Measurements from ENCODE around the gene SESTD1. TPM values are rescaled to one million over a fixed set of nuclear protein-coding genes. Genes with fewer than 3 reads are reported as not detected.

Gene SESTD1
- total and polyA plus RNA-seq, 2 experiments from 2014 or later, result 34.7 to 44.0 TPM

DNA sequence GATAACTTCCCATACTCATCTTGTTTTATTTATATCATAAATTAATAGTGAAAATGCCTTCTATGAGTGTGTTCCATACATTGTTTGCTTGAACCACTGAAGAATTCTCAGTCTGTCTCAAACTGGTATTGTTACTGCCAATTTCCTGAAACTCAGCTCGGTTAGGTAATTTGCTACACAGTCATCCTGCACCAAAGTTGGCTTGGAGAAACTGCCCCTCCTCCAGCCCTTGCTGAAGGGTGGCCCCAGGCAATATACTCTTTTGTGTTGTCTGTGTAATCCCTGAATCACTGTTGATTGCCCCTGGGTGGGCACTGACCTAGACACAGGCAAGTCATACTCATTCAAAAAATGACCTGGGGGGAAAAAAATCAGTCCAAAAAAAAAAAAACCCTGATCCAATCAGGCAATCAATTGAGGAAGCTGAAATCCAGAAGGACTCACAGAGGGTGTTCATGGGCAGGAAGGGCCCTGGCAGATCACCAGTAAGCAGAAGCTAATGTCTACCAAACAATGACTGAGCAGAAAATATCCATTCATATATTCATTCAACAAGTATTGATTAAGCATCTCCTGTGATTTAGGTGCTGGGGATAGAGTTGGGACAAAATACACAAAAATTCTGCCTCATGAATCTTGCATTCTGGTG is 3.8 kb upstream of the SESTD1 start:
- Histone ChIP-seq H4K20me1 (ENCODE audit: insufficient read depth, poor library complexity, severe bottlenecking) (no peaks in the 10 kb centered on the region), H3K4me1 (ENCODE audit: insufficient read depth) (peaks cover 9% of the 10 kb centered on the region), H3K36me3 (replicated peaks; ENCODE audit: insufficient read depth, low read depth) (no peaks in the 10 kb centered on the region), H3K9me2 (replicated peaks; ENCODE audit: insufficient read depth) (no peaks in the 10 kb centered on the region), H2AFZ (no peak overlapping the region), H3K9me3 (ENCODE audit: low read depth) (no peaks in the 10 kb centered on the region), H3K4me2 (no peak overlapping the region), H3K27me3 (no peaks in the 10 kb centered on the region), H3K79me2 (no peaks in the 10 kb centered on the region), H3K27ac (no peak overlapping the region), H3K4me3 (no peak overlapping the region)
- TF ChIP-seq EZH2phosphoT487 (IDR thresholded peaks at IDR 0.05; ENCODE audit: low read depth, severe bottlenecking, unreplicated experiment), result no peak
- no peak for DNase-seq (ENCODE audit: low spot score)
- WGBS (ENCODE audit: low lambda C conversion rate, missing lambda C conversion rate), result 55% methylated on average over 1 of the region's 1 CpG

DNA sequence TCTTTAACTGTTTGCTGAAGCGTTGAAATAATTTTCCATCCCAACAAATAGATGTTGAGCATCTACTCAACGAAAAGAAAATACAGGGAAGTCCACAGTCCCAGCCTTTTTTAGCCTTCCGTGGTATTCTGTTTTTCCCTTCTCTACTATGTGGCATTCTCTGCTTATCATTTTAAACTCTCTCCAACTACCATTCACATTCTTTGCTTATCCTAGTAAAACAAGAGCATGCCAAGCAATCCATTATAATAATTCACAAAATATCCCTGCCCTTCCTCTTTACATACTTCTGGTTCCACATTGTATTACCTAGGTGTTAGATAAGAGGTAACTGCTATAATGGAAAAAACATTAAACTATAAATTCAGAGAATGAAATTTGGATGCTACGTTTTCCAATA is 1.6 kb upstream of the SESTD1 start:
- WGBS (ENCODE audit: low lambda C conversion rate, missing lambda C conversion rate), result 78% methylated on average over 4 of the region's 4 CpGs
- peaks cover 6% of the 10 kb centered on the region for H3K4me1 ChIP-seq (ENCODE audit: insufficient read depth)
- DNase-seq (ENCODE audit: low spot score), result no peak
- peak overlapping the region; percentile 11 for H2AFZ ChIP-seq
- H3K79me2 ChIP-seq, result peaks cover 21% of the 10 kb centered on the region
- H3K4me2 ChIP-seq, result no peak overlapping the region
- no peak overlapping the region for H3K27ac ChIP-seq
- no peak overlapping the region for H3K4me3 ChIP-seq
- H3K27me3 ChIP-seq, result no peaks in the 10 kb centered on the region
- no peaks in the 10 kb centered on the region for H3K9me2 ChIP-seq (replicated peaks; ENCODE audit: insufficient read depth)
- no peaks in the 10 kb centered on the region for H3K9me3 ChIP-seq (ENCODE audit: low read depth)
- peaks cover 14% of the 10 kb centered on the region for H4K20me1 ChIP-seq (ENCODE audit: insufficient read depth, poor library complexity, severe bottlenecking)
- H3K36me3 ChIP-seq (replicated peaks; ENCODE audit: insufficient read depth, low read depth), result no peaks in the 10 kb centered on the region
- TF ChIP-seq EZH2phosphoT487 (IDR thresholded peaks at IDR 0.05; ENCODE audit: low read depth, severe bottlenecking, unreplicated experiment), result no peak
- TF ChIP-seq EZH2 (IDR thresholded peaks at IDR 0.05; ENCODE audit: borderline replicate concordance), result no peak
- no peak for TF ChIP-seq CTCF (IDR thresholded peaks at IDR 0.05; ENCODE audit: poor library complexity)

- Histone ChIP-seq H3K9me2 (replicated peaks; ENCODE audit: insufficient read depth) (no peaks in the 10 kb centered on the region), H3K4me2 (peak overlapping the region; percentile 69), H3K79me2 (peaks cover 32% of the 10 kb centered on the region), H3K4me1 (ENCODE audit: insufficient read depth) (peaks cover 6% of the 10 kb centered on the region), H3K27ac (peak overlapping the region; percentile 95), H4K20me1 (ENCODE audit: insufficient read depth, poor library complexity, severe bottlenecking) (peaks cover 24% of the 10 kb centered on the region), H3K4me3 (peak overlapping the region; percentile 83), H3K27me3 (no peaks in the 10 kb centered on the region), H3K36me3 (replicated peaks; ENCODE audit: insufficient read depth, low read depth) (no peaks in the 10 kb centered on the region), H2AFZ (peak overlapping the region; percentile 47), H3K9me3 (ENCODE audit: low read depth) (no peaks in the 10 kb centered on the region)
- TF ChIP-seq EZH2phosphoT487 (IDR thresholded peaks at IDR 0.05; ENCODE audit: low read depth, severe bottlenecking, unreplicated experiment), result no peak
- no peak for TF ChIP-seq CTCF (IDR thresholded peaks at IDR 0.05; ENCODE audit: poor library complexity)
- no peak for TF ChIP-seq EZH2 (IDR thresholded peaks at IDR 0.05; ENCODE audit: borderline replicate concordance)
- no peak for DNase-seq (ENCODE audit: low spot score)
- 51% methylated on average over 5 of the region's 5 CpGs for WGBS (ENCODE audit: low lambda C conversion rate, missing lambda C conversion rate)
These were observed 464 bp upstream of the SESTD1 start for GRCh38 chr2:179265082-179265510.

GRCh38 chr2:179263446-179264367 is 925 bp downstream of the SESTD1 start:
- Histone ChIP-seq H3K9me3 (ENCODE audit: low read depth) (no peaks in the 10 kb centered on the region), H3K4me2 (peak overlapping the region; percentile 82), H3K4me3 (peak overlapping the region; percentile 83), H3K79me2 (peaks cover 46% of the 10 kb centered on the region), H3K27me3 (no peaks in the 10 kb centered on the region), H3K36me3 (replicated peaks; ENCODE audit: insufficient read depth, low read depth) (no peaks in the 10 kb centered on the region), H3K4me1 (ENCODE audit: insufficient read depth) (peaks cover 6% of the 10 kb centered on the region), H3K9me2 (replicated peaks; ENCODE audit: insufficient read depth) (no peaks in the 10 kb centered on the region), H4K20me1 (ENCODE audit: insufficient read depth, poor library complexity, severe bottlenecking) (peaks cover 24% of the 10 kb centered on the region), H3K27ac (peak overlapping the region; percentile 95), H2AFZ (peak overlapping the region; percentile 94)
- DNase-seq (ENCODE audit: low spot score), result peak; percentile 65
- TF ChIP-seq CTCF (IDR thresholded peaks at IDR 0.05; ENCODE audit: poor library complexity), result no peak
- TF ChIP-seq EZH2 (IDR thresholded peaks at IDR 0.05; ENCODE audit: borderline replicate concordance), result no peak
- TF ChIP-seq EZH2phosphoT487 (IDR thresholded peaks at IDR 0.05; ENCODE audit: low read depth, severe bottlenecking, unreplicated experiment), result no peak
- under 1% methylated on average over 50 of the region's 62 CpGs for WGBS (ENCODE audit: low lambda C conversion rate, missing lambda C conversion rate)
